CD14-positive monocyte (primary cell): ENCODE data around the gene XPR1. TPM values are rescaled to one million over a fixed set of nuclear protein-coding genes. Genes with fewer than 3 reads are reported as not detected.

Source experiments
- DNase-seq, 3 donors: peaks; one replicate each; pipeline ENCODE4 v3.0.0-alpha.2; 2011 to 2022
- H2AFZ ChIP-seq: 2 replicates; pipeline ENCODE4 v1.6.0; 2012; ENCODE audit warnings: mild to moderate bottlenecking, low read depth, low read length, inconsistent platforms; ENCODE audit not compliant: insufficient read depth, poor library complexity, severe bottlenecking
- H3K27ac ChIP-seq, 2 donors: 1 replicate in 1 of 2; 2 replicates in 1 of 2; pipeline ENCODE4 v1.5.1; 2012 to 2013; ENCODE audit warnings: low read length in 2 of 2, control low read depth in 1 of 2, inconsistent platforms in 1 of 2, low read depth in 1 of 2, mild to moderate bottlenecking in 1 of 2
- H3K27me3 ChIP-seq, 2 donors: one replicate each; pipeline versions ENCODE4 v1.6.0 to v1.6.1; 2011 to 2013; ENCODE audit warnings: low read length in 2 of 2; ENCODE audit not compliant: control insufficient read depth in 2 of 2, insufficient read depth in 2 of 2
- H3K36me3 ChIP-seq, 2 donors: replicated peaks in 1 of 2; 1 replicate in 1 of 2; 2 replicates in 1 of 2; pipeline versions ENCODE4 v1.5.1 to v1.6.1; 2012 to 2013; ENCODE audit warnings: low read length in 2 of 2, control low read depth in 1 of 2, inconsistent platforms in 1 of 2, mild to moderate bottlenecking in 1 of 2; ENCODE audit not compliant: insufficient read depth in 2 of 2, control insufficient read depth in 1 of 2
- H3K4me1 ChIP-seq, 2 donors: 1 replicate in 1 of 2; 2 replicates in 1 of 2; pipeline versions ENCODE4 v1.5.1 to v1.6.1; 2012 to 2013; ENCODE audit warnings: low read length in 2 of 2, control low read depth in 1 of 2, inconsistent platforms in 1 of 2, mild to moderate bottlenecking in 1 of 2, moderate library complexity in 1 of 2; ENCODE audit not compliant: insufficient read depth in 2 of 2, control insufficient read depth in 1 of 2
- H3K4me2 ChIP-seq: replicated peaks from 2 replicates; pipeline ENCODE3; 2012; ENCODE audit warnings: low read length, moderate library complexity, mild to moderate bottlenecking; ENCODE audit not compliant: poor library complexity, severe bottlenecking; ENCODE audit errors: extremely low read depth
- H3K4me3 ChIP-seq, 3 experiments: fragments of 200-600 bp in 1 of 3; sonication (generic) in 1 of 3; replicated peaks in 1 of 3; 1 replicate in 2 of 3; 2 replicates in 1 of 3; pipeline ENCODE4 v1.5.1; 2011 to 2013; ENCODE audit warnings: low read length in 3 of 3, mild to moderate bottlenecking in 3 of 3, control low read depth in 2 of 3, low read depth in 2 of 3, inconsistent platforms in 1 of 3, moderate library complexity in 1 of 3
- H3K79me2 ChIP-seq: 2 replicates; pipeline ENCODE4 v1.6.0; 2012; ENCODE audit warnings: mild to moderate bottlenecking, control low read depth, inconsistent platforms, low read length, moderate library complexity; ENCODE audit not compliant: insufficient read depth
- H3K9ac ChIP-seq: 2 replicates; pipeline ENCODE4 v1.6.0; 2017; ENCODE audit warnings: low read length, mild to moderate bottlenecking; ENCODE audit not compliant: insufficient read depth, poor library complexity, severe bottlenecking
- H3K9me3 ChIP-seq, 2 donors: replicated peaks in 1 of 2; 1 replicate in 1 of 2; 2 replicates in 1 of 2; pipeline versions ENCODE4 v1.5.1 to v1.6.1; 2012 to 2013; ENCODE audit warnings: low read length in 2 of 2, control low read depth in 1 of 2; ENCODE audit not compliant: control insufficient read depth in 1 of 2, insufficient read depth in 1 of 2
- H4K20me1 ChIP-seq: 2 replicates; pipeline ENCODE4 v1.6.0; 2012; ENCODE audit warnings: mild to moderate bottlenecking, low read length, control low read depth, moderate library complexity; ENCODE audit not compliant: insufficient read depth
- H3K27ac Mint-ChIP-seq, 7 donors: one replicate each; pipeline ENCODE4 v1.8.0; 2020; ENCODE audit warnings: mild to moderate bottlenecking in 7 of 7, mixed read lengths in 7 of 7, moderate library complexity in 6 of 7, inconsistent platforms in 2 of 7
- H3K27me3 Mint-ChIP-seq, 3 donors: one replicate each; pipeline ENCODE4 v1.8.0; 2021 to 2022; ENCODE audit warnings: low read depth in 3 of 3, mild to moderate bottlenecking in 3 of 3, mixed read lengths in 3 of 3, moderate library complexity in 3 of 3, inconsistent platforms in 1 of 3
- H3K36me3 Mint-ChIP-seq, 2 donors: one replicate each; pipeline ENCODE4 v1.8.0; 2020; ENCODE audit warnings: mixed read lengths in 2 of 2, inconsistent platforms in 1 of 2, mild to moderate bottlenecking in 1 of 2
- H3K4me1 Mint-ChIP-seq: one replicate; pipeline ENCODE4 v1.8.0; 2020; ENCODE audit warnings: mild to moderate bottlenecking, mixed read lengths
- H3K4me3 Mint-ChIP-seq, 2 donors: one replicate each; pipeline ENCODE4 v1.8.0; 2020; ENCODE audit warnings: mild to moderate bottlenecking in 2 of 2, mixed read lengths in 2 of 2, moderate library complexity in 1 of 2
- H3K9me3 Mint-ChIP-seq, 7 donors: one replicate each; pipeline ENCODE4 v1.8.0; 2020 to 2022; ENCODE audit warnings: mixed read lengths in 7 of 7, mild to moderate bottlenecking in 6 of 7, moderate library complexity in 6 of 7, inconsistent platforms in 2 of 7
- WGBS: methylation state at CpG from one replicate; pipeline ENCODE4 v1.1.5; 2013; ENCODE audit warnings: missing lambda C conversion rate; ENCODE audit not compliant: insufficient coverage; 5-methylcytosine and 5-hydroxymethylcytosine counted together
- intact Hi-C, 2 donors: fragments of 100-400 bp; cut with micrococcal nuclease; formaldehyde crosslinking; loops; one replicate each; pipeline versions ENCODE4 v1.15.0 to v1.15.1; 2023
- polyA plus RNA-seq, 3 donors: library from polyadenylated mRNA; depleted of rRNA in 1 of 3; unstranded in 2 of 3; stranded (reverse) in 1 of 3; fragments of 300-500 nt in 2 of 3; fragments of >200 nt in 1 of 3; fragmentation: Illumina TruSeq in 2 of 3; gene quantifications; 1 replicate in 2 of 3; 2 replicates in 1 of 3; pipeline ENCODE4 v1.2.3, GENCODE V29; 2012 to 2021
- TF ChIP-seq, protein P1 (sequence below): fragments of 200-600 bp; IDR thresholded peaks from one replicate; pipeline ENCODE4 v1.8.0; 2022; ENCODE audit warnings: antibody characterized with exemption, mild to moderate bottlenecking

The XPR1 gene
- polyA plus RNA-seq, 3 donors: 4.7 to 12.5 (median 8.7) TPM

DNA sequence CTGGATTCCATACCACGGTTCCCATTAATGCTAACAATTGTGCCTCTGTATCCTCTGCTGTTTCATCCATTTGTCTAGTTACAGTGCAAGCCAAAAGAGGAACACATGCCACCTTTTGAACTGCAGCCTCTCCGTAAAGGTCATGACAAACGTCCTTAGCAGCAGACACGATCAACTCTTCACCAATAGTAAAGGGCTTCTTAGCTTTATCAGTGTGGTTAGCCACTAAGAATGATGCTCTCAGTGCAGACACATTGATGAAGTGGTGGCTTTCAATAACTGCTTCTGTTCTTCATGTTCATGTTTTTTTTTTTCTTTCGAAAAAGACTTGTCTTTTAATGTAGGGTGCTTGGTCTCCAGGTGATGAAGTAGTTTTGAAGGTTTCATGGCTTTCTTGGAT lies 14.3 kb downstream of the XPR1 start:
- DNase-seq: no peak
- Mint-ChIP-seq H3K4me1 (no peaks in the 10 kb centered on the region), H3K36me3 (peaks cover 9 to 13% of the 10 kb centered on the region in 2 donors), H3K9me3 (peaks cover 0 to 6% (median 2%) of the 10 kb centered on the region in 7 donors), H3K27me3 (no peaks in the 10 kb centered on the region), H3K27ac (no peak overlapping the region), H3K4me3 (no peak overlapping the region)
- H3K4me2 ChIP-seq: no peak overlapping the region
- no peaks in the 10 kb centered on the region for H3K4me1 ChIP-seq
- H3K79me2 ChIP-seq: peaks cover 3% of the 10 kb centered on the region
- intact Hi-C loops: no loop called here
- H3K9ac ChIP-seq: no peak overlapping the region
- no peak overlapping the region for H2AFZ ChIP-seq
- WGBS: 100% methylated on average over 1 of the region's 5 CpGs
- H3K27ac ChIP-seq: no peak overlapping the region
- H4K20me1 ChIP-seq: peaks cover 50% of the 10 kb centered on the region
- H3K9me3 ChIP-seq: no peaks in the 10 kb centered on the region
- H3K36me3 ChIP-seq: peaks cover 0 to 5% of the 10 kb centered on the region in 2 donors
- H3K4me3 ChIP-seq: no peak overlapping the region
- no peaks in the 10 kb centered on the region for H3K27me3 ChIP-seq
- TF ChIP-seq, protein P1, sequence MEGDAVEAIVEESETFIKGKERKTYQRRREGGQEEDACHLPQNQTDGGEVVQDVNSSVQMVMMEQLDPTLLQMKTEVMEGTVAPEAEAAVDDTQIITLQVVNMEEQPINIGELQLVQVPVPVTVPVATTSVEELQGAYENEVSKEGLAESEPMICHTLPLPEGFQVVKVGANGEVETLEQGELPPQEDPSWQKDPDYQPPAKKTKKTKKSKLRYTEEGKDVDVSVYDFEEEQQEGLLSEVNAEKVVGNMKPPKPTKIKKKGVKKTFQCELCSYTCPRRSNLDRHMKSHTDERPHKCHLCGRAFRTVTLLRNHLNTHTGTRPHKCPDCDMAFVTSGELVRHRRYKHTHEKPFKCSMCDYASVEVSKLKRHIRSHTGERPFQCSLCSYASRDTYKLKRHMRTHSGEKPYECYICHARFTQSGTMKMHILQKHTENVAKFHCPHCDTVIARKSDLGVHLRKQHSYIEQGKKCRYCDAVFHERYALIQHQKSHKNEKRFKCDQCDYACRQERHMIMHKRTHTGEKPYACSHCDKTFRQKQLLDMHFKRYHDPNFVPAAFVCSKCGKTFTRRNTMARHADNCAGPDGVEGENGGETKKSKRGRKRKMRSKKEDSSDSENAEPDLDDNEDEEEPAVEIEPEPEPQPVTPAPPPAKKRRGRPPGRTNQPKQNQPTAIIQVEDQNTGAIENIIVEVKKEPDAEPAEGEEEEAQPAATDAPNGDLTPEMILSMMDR: no peak

DNA sequence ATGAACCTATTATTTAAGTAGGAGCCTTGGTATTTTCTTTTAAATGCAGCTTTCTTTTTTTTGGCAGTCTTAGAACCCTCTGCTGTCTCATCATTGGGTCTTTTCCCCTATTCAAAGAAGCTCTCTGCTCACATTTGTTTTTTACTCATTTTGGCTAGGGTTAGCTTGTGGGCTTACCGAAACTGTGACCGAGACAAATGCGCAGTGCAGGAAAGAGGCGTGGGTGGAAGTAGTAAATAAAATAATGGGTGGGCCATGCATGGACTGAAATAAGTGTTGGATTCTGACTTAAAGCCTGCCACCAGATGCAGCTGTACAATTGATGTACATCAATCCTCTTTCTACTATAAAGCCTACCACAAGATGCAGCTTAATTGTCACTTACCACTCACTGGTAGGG lies 14.7 kb downstream of the XPR1 start:
- Histone ChIP-seq H3K27ac (no peak overlapping the region), H2AFZ (no peak overlapping the region), H4K20me1 (peaks cover 51% of the 10 kb centered on the region), H3K36me3 (peaks cover 0 to 5% of the 10 kb centered on the region in 2 donors), H3K9ac (no peak overlapping the region), H3K27me3 (no peaks in the 10 kb centered on the region), H3K79me2 (peaks cover 3% of the 10 kb centered on the region), H3K4me3 (no peak overlapping the region), H3K4me2 (no peak overlapping the region), H3K4me1 (no peaks in the 10 kb centered on the region), H3K9me3 (no peaks in the 10 kb centered on the region)
- no peak for DNase-seq
- TF ChIP-seq, protein P1: no peak
- WGBS: no CpG with 5 or more reads among the region's 4 CpGs
- H3K9me3 Mint-ChIP-seq: peaks cover 0 to 6% (median 2%) of the 10 kb centered on the region in 7 donors
- H3K4me1 Mint-ChIP-seq: no peaks in the 10 kb centered on the region
- no peaks in the 10 kb centered on the region for H3K27me3 Mint-ChIP-seq
- intact Hi-C loops: no loop called here
- H3K4me3 Mint-ChIP-seq: no peak overlapping the region
- no peak overlapping the region for H3K27ac Mint-ChIP-seq
- H3K36me3 Mint-ChIP-seq: peaks cover 9 to 15% of the 10 kb centered on the region in 2 donors
